ENCODE results near the gene MTHFD1.

The MTHFD1 gene

DNA sequence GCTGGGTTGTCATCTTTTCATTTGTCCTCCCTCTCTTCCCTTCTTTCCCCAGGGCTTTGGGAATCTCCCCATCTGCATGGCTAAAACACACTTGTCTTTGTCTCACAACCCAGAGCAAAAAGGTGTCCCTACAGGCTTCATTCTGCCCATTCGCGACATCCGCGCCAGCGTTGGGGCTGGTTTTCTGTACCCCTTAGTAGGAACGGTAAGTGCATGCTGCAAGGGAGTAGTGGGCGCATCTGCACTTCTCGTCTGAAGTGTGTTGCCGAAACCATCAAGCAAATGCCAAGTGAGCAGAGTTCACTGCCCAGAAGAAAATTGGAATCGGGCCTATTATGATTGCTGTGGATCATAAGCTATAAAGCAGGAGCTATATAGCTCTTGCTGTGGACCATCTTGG lies 66.5 kb downstream of the MTHFD1 start:
- no peak for TF ChIP-seq TAF1 (IDR thresholded peaks at IDR 0.05; ENCODE audit: borderline replicate concordance, insufficient read depth, low read length)
- TF ChIP-seq SIN3A (IDR thresholded peaks at IDR 0.05; ENCODE audit: borderline replicate concordance, insufficient read depth, low read length): no peak

DNA sequence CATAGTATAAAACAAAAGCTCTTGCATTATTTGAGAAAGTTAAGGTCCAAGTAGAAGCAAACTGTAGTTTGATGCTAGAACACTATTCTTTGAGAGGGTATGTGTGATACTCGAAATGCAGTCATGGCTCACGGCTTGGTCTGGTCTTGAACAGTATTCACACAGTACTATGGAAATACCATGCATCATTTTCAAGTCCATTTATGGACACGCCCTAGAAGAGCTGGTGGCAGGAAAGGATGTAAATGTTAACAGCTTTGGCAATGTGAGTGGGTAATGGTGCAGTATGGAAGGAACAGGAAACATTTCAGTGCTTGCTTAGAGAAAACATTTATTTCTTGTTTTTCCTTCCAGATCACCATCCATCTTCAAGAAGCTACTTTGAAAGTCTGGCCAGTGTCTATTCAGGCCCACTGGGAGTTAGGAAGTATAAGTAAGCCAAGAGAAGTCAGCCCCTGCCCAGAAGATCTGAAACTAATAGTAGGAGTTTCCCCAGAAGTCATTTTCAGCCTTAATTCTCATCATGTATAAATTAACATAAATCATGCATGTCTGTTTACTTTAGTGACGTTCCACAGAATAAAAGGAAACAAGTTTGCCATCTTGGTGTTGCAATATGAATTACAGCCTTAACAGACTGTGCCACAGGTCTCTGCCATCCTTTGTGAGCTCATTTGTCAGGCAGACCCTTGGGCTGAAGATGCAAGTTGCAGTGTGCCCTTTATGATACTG lies 71.4 kb downstream of the MTHFD1 start:
- TF ChIP-seq REST (IDR thresholded peaks at IDR 0.05; ENCODE audit: insufficient read depth in 1 of 2, low read depth in 2 of 2, low read length in 2 of 2) (no peak), TAF1 (IDR thresholded peaks at IDR 0.05; ENCODE audit: borderline replicate concordance, insufficient read depth, low read length) (no peak), POLR2AphosphoS5 (IDR thresholded peaks at IDR 0.05; ENCODE audit: low read depth, low read length) (no peak), FOXP2 (optimal IDR thresholded peaks at IDR 0.05; ENCODE audit: borderline replicate concordance, extremely low read depth, extremely low read length, insufficient read depth) (no peak), SIN3A (IDR thresholded peaks at IDR 0.05; ENCODE audit: borderline replicate concordance, insufficient read depth, low read length) (no peak)

DNA sequence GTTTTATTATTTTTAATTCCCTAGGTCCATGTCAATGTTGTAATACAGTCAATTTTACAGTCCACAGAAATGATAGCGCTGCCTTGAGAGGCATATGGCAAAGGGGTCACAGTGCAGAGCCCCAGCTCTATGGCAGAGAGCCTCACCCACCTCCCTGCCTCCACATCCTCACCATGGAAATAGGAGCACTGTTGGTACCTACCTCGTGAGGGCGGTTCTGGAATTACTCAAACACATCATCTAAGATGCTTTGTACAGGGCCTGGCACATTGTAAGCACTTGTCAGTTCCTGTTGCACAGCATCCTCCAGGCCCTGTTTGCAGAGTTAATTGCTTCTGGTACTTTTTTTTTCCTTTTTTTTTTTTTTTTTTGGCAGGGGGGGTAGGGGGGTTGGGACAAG lies 73.1 kb downstream of the MTHFD1 start:
- no peak for TF ChIP-seq TAF1 (IDR thresholded peaks at IDR 0.05; ENCODE audit: borderline replicate concordance, insufficient read depth, low read length)
- no peak for TF ChIP-seq REST (IDR thresholded peaks at IDR 0.05; ENCODE audit: insufficient read depth in 1 of 2, low read depth in 2 of 2, low read length in 2 of 2)
- no peak for TF ChIP-seq SIN3A (IDR thresholded peaks at IDR 0.05; ENCODE audit: borderline replicate concordance, insufficient read depth, low read length)
- TF ChIP-seq POLR2AphosphoS5 (IDR thresholded peaks at IDR 0.05; ENCODE audit: low read depth, low read length): no peak
- TF ChIP-seq FOXP2 (optimal IDR thresholded peaks at IDR 0.05; ENCODE audit: borderline replicate concordance, extremely low read depth, extremely low read length, insufficient read depth): no peak

GRCh38 chr14:64463195-64463594 lies 75.0 kb downstream of the MTHFD1 start:
- TF ChIP-seq SIN3A (IDR thresholded peaks at IDR 0.05; ENCODE audit: borderline replicate concordance, insufficient read depth, low read length) (no peak), REST (IDR thresholded peaks at IDR 0.05; ENCODE audit: insufficient read depth in 1 of 2, low read depth in 2 of 2, low read length in 2 of 2) (no peak), POLR2AphosphoS5 (IDR thresholded peaks at IDR 0.05; ENCODE audit: low read depth, low read length) (no peak), TAF1 (IDR thresholded peaks at IDR 0.05; ENCODE audit: borderline replicate concordance, insufficient read depth, low read length) (no peak), FOXP2 (optimal IDR thresholded peaks at IDR 0.05; ENCODE audit: borderline replicate concordance, extremely low read depth, extremely low read length, insufficient read depth) (no peak)

GRCh38 chr14:64463873-64464272 lies 75.7 kb downstream of the MTHFD1 start:
- TF ChIP-seq FOXP2 (optimal IDR thresholded peaks at IDR 0.05; ENCODE audit: borderline replicate concordance, extremely low read depth, extremely low read length, insufficient read depth) (no peak), POLR2AphosphoS5 (IDR thresholded peaks at IDR 0.05; ENCODE audit: low read depth, low read length) (no peak), REST (IDR thresholded peaks at IDR 0.05; ENCODE audit: insufficient read depth in 1 of 2, low read depth in 2 of 2, low read length in 2 of 2) (no peak), TAF1 (IDR thresholded peaks at IDR 0.05; ENCODE audit: borderline replicate concordance, insufficient read depth, low read length) (no peak), SIN3A (IDR thresholded peaks at IDR 0.05; ENCODE audit: borderline replicate concordance, insufficient read depth, low read length) (no peak)
